CD4-positive, alpha-beta T cell (primary cell): ENCODE results near the gene FAM25A. TPM values are rescaled to one million over a fixed set of nuclear protein-coding genes. Genes with fewer than 3 reads are reported as not detected.
"Not testable (repeated sequence)": the region's sequence is repeated elsewhere in the genome, so short reads cannot be mapped to it uniquely, and the experiment has no call there.

ENCODE experiments used
- ATAC-seq: fragments of 200-7000 bp; cut with Tn5 transposase; one replicate; pipeline ENCODE4 v1.10.0; 2022; ENCODE audit warnings: mild to moderate bottlenecking; ENCODE audit not compliant: poor library complexity
- CTCF ChIA-PET: fragments of 350-600 bp; sonication (Branson Sonifier 250); formaldehyde crosslinking; loops from one replicate; lab custom pipeline; 2021; ENCODE audit warnings: antibody characterized with exemption, inconsistent platforms; lab: Charles Lee
- POLR2A ChIA-PET: fragments of 350-600 bp; sonication (Branson Sonifier 250); formaldehyde crosslinking; loops from one replicate; lab custom pipeline; 2021; ENCODE audit warnings: antibody characterized with exemption, inconsistent platforms; lab: Charles Lee
- DNase-seq, 14 experiments: peaks; one replicate each; pipeline ENCODE4 v3.0.0-alpha.2; 2013 to 2020; ENCODE audit warnings: mixed read lengths in 2 of 14
- H3K27ac ChIP-seq, 2 donors: one replicate each; pipeline versions ENCODE4 v1.5.1 to v1.7.0; 2013; ENCODE audit warnings: low read length in 2 of 2, low read depth in 1 of 2, mild to moderate bottlenecking in 1 of 2
- H3K27me3 ChIP-seq, 2 experiments: 1 replicate in 1 of 2; 2 replicates in 1 of 2; pipeline versions ENCODE4 v1.6.1 to v1.7.0; 2013; ENCODE audit warnings: low read length in 2 of 2, control low read depth in 1 of 2, mild to moderate bottlenecking in 1 of 2, moderate library complexity in 1 of 2; ENCODE audit not compliant: insufficient read depth in 2 of 2, control insufficient read depth in 1 of 2
- H3K36me3 ChIP-seq: one replicate; pipeline ENCODE4 v1.6.1; 2013; ENCODE audit warnings: low read length, control low read depth; ENCODE audit not compliant: insufficient read depth
- H3K4me1 ChIP-seq: one replicate; pipeline ENCODE4 v1.6.1; 2013; ENCODE audit warnings: low read length, control low read depth; ENCODE audit not compliant: insufficient read depth
- H3K4me3 ChIP-seq: one replicate; pipeline ENCODE4 v1.5.1; 2013; ENCODE audit warnings: mild to moderate bottlenecking, low read length, moderate library complexity
- H3K9me3 ChIP-seq, 2 experiments: 1 replicate in 1 of 2; 2 replicates in 1 of 2; pipeline versions ENCODE4 v1.6.1 to v1.7.0; 2013; ENCODE audit warnings: low read length in 2 of 2, mild to moderate bottlenecking in 2 of 2, control low read depth in 1 of 2, moderate library complexity in 1 of 2; ENCODE audit not compliant: control insufficient read depth in 1 of 2, insufficient read depth in 1 of 2
- H3K27ac Mint-ChIP-seq: one replicate; pipeline ENCODE4 v1.8.0; 2020; ENCODE audit warnings: mixed read lengths
- H3K27me3 Mint-ChIP-seq: one replicate; pipeline ENCODE4 v1.8.0; 2021; ENCODE audit warnings: mixed read lengths
- H3K36me3 Mint-ChIP-seq: one replicate; pipeline ENCODE4 v1.8.0; 2021; ENCODE audit warnings: low read depth, mixed read lengths
- H3K4me1 Mint-ChIP-seq: one replicate; pipeline ENCODE4 v1.8.0; 2021; ENCODE audit warnings: low read depth, mixed read lengths
- H3K4me3 Mint-ChIP-seq: one replicate; pipeline ENCODE4 v1.8.0; 2020; ENCODE audit warnings: mild to moderate bottlenecking, mixed read lengths
- H3K9me3 Mint-ChIP-seq: one replicate; pipeline ENCODE4 v1.8.0; 2020; ENCODE audit warnings: mixed read lengths
- CTCF ChIP-seq: fragments of 200-600 bp; IDR thresholded peaks from one replicate; pipeline ENCODE4 v1.8.0; 2022; ENCODE audit warnings: antibody characterized with exemption, mild to moderate bottlenecking
- intact Hi-C, 2 experiments: fragments of 100-400 bp; cut with DNase I in 1 of 2; cut with micrococcal nuclease in 1 of 2; formaldehyde crosslinking; loops; one replicate each; pipeline versions ENCODE4 v1.15.1 to v1.9.0; 2023 to 2025; cut with DNase I, micrococcal nuclease
- total RNA-seq, 174 experiments: library from RNA in 2 of 174; stranded (reverse) in 2 of 174; gene quantifications; one replicate each; pipeline ENCODE4 v1.2.3 and lab custom pipeline; 2021 to 2026

Gene FAM25A
- total RNA-seq, 2 experiments from 2014 or later: not detected

GRCh38 chr10:86979296-86979818 is 40.7 kb upstream of the FAM25A start:
- ChIA-PET POLR2A (no interaction called here), CTCF (no interaction called here)
- H3K27me3 Mint-ChIP-seq: no peaks in the 10 kb centered on the region
- no peak for DNase-seq
- Histone ChIP-seq H3K36me3 (no peaks in the 10 kb centered on the region), H3K9me3 (no peaks in the 10 kb centered on the region), H3K27me3 (no peaks in the 10 kb centered on the region), H3K4me3 (no peak overlapping the region), H3K27ac (no peak overlapping the region), H3K4me1 (no peaks in the 10 kb centered on the region)
- TF ChIP-seq CTCF: no peak
- H3K4me3 Mint-ChIP-seq: no peak overlapping the region
- ATAC-seq: no peak
- H3K36me3 Mint-ChIP-seq: no peaks in the 10 kb centered on the region
- intact Hi-C loops: loop anchor here in 1 of 2 experiments (10.0 kb wide), 1 partner anchor 445 kb away; no protein-coding TSS in a partner anchor
- no peaks in the 10 kb centered on the region for H3K4me1 Mint-ChIP-seq
- H3K27ac Mint-ChIP-seq: no peak overlapping the region
- no peaks in the 10 kb centered on the region for H3K9me3 Mint-ChIP-seq

- H3K36me3 Mint-ChIP-seq: no peaks in the 10 kb centered on the region
- H3K27me3 Mint-ChIP-seq: no peaks in the 10 kb centered on the region
- TF ChIP-seq CTCF: no peak
- CTCF ChIA-PET: no interaction called here
- no peak overlapping the region for H3K27ac ChIP-seq
- no peaks in the 10 kb centered on the region for H3K4me1 ChIP-seq
- DNase-seq (no peak), ATAC-seq (no peak)
- H3K9me3 ChIP-seq: no peaks in the 10 kb centered on the region
- no peak overlapping the region for H3K27ac Mint-ChIP-seq
- no peaks in the 10 kb centered on the region for H3K36me3 ChIP-seq
- no peak overlapping the region for H3K4me3 Mint-ChIP-seq
- H3K27me3 ChIP-seq: no peaks in the 10 kb centered on the region
- intact Hi-C loops: loop anchor here in 1 of 2 experiments (10.0 kb wide), 1 partner anchor 445 kb away; no protein-coding TSS in a partner anchor
- H3K9me3 Mint-ChIP-seq: no peaks in the 10 kb centered on the region
- no peak overlapping the region for H3K4me3 ChIP-seq
- POLR2A ChIA-PET: no interaction called here
- no peaks in the 10 kb centered on the region for H3K4me1 Mint-ChIP-seq
Observed at GRCh38 chr10:86979977-86980448, 40.1 kb upstream of the FAM25A start.

GRCh38 chr10:86981020-86981419 is 39.1 kb upstream of the FAM25A start:
- CTCF ChIA-PET, H3K27ac Mint-ChIP-seq, H3K9me3 Mint-ChIP-seq, H3K4me3 ChIP-seq, H3K4me3 Mint-ChIP-seq, intact Hi-C loops, H3K4me1 ChIP-seq, H3K27me3 ChIP-seq, H3K36me3 ChIP-seq, H3K4me1 Mint-ChIP-seq, DNase-seq, ATAC-seq, H3K36me3 Mint-ChIP-seq, POLR2A ChIA-PET, H3K27me3 Mint-ChIP-seq, H3K27ac ChIP-seq, H3K9me3 ChIP-seq: not testable (repeated sequence)

- CTCF ChIA-PET: no interaction called here
- DNase-seq (no peak), ATAC-seq (no peak)
- no peak overlapping the region for H3K4me3 ChIP-seq
- POLR2A ChIA-PET: no interaction called here
- no peaks in the 10 kb centered on the region for H3K9me3 ChIP-seq
- H3K4me1 ChIP-seq: no peaks in the 10 kb centered on the region
- no peak overlapping the region for H3K27ac Mint-ChIP-seq
- no peaks in the 10 kb centered on the region for H3K9me3 Mint-ChIP-seq
- no peak overlapping the region for H3K27ac ChIP-seq
- no peaks in the 10 kb centered on the region for H3K36me3 ChIP-seq
- intact Hi-C loops: no loop called here
- H3K27me3 Mint-ChIP-seq: peaks cover 4% of the 10 kb centered on the region
- no peaks in the 10 kb centered on the region for H3K27me3 ChIP-seq
- H3K4me3 Mint-ChIP-seq: no peak overlapping the region
- H3K36me3 Mint-ChIP-seq: no peaks in the 10 kb centered on the region
- no peak for TF ChIP-seq CTCF
- no peaks in the 10 kb centered on the region for H3K4me1 Mint-ChIP-seq
Observed at GRCh38 chr10:86981716-86982115, 38.4 kb upstream of the FAM25A start.

GRCh38 chr10:86984498-86984897 is 35.6 kb upstream of the FAM25A start:
- H3K36me3 ChIP-seq, H3K9me3 Mint-ChIP-seq, H3K27ac ChIP-seq, H3K4me3 ChIP-seq, H3K4me1 Mint-ChIP-seq, H3K4me1 ChIP-seq, intact Hi-C loops, DNase-seq, ATAC-seq, H3K4me3 Mint-ChIP-seq, POLR2A ChIA-PET, H3K9me3 ChIP-seq, H3K36me3 Mint-ChIP-seq, H3K27ac Mint-ChIP-seq, H3K27me3 ChIP-seq: not testable (repeated sequence)
- CTCF ChIA-PET: interaction anchor here (1.0 kb wide), 1 partner anchor 18 kb away, joined by 3 read pairs; no protein-coding TSS in a partner anchor
- H3K27me3 Mint-ChIP-seq: peaks cover 15% of the 10 kb centered on the region
